ENCODE data around the gene ARHGAP26. TPM values are rescaled to one million over a fixed set of nuclear protein-coding genes. Genes with fewer than 3 reads are reported as not detected.

The ARHGAP26 gene
- total RNA-seq, 1 experiment from 2014 or later, result 65.5 TPM

- intact Hi-C loops (cut with micrococcal nuclease; ENCODE audit: unreplicated experiment), result no loop called here
- TF ChIP-seq TCF7L2 (IDR thresholded peaks at IDR 0.05; ENCODE audit: low read depth, low read length), result no peak
- TF ChIP-seq POLR2AphosphoS5 (IDR thresholded peaks at IDR 0.05; ENCODE audit: low read depth, low read length), result no peak
- no peak for TF ChIP-seq CTCF (IDR thresholded peaks at IDR 0.05)
- no peak for TF ChIP-seq SIN3A (IDR thresholded peaks at IDR 0.05; ENCODE audit: borderline replicate concordance, insufficient read depth, low read depth, low read length)
- no peak for TF ChIP-seq REST (IDR thresholded peaks at IDR 0.05; ENCODE audit: insufficient read depth in 1 of 2, low read depth in 2 of 2, low read length in 1 of 2)
- H3K27me3 ChIP-seq (ENCODE audit: control insufficient read depth, insufficient read depth, low read length), result no peaks in the 10 kb centered on the region
- in situ Hi-C loops (cut with HindIII; ENCODE audit: low pct_unique_long_range_greater_than_20kb, low sequenced_read_pairs), result no loop called here
- no TSS peak for BruUV-seq (replicated peaks)
- ChIA-PET POLR2A (no interaction called here), CTCF (no interaction called here)
- H3K4me1 ChIP-seq (ENCODE audit: control insufficient read depth, insufficient read depth, low read length), result no peaks in the 10 kb centered on the region
- no peak for ATAC-seq
- peaks cover 3% of the 10 kb centered on the region; the same call in 1 of the 2 replicates for H3K9me3 ChIP-seq (ENCODE audit: control insufficient read depth, insufficient read depth, low read depth, low read length)
- peak overlapping the region; percentile 20; the same call in 1 of the 2 replicates for H3K27ac ChIP-seq (ENCODE audit: low read length)
- no peak overlapping the region for H3K4me3 ChIP-seq (ENCODE audit: low read depth in 2 of 2, low read length in 2 of 2)
- no peak for DNase-seq (ENCODE audit: low read depth, low spot score)
- no peaks in the 10 kb centered on the region for H3K36me3 ChIP-seq (ENCODE audit: control insufficient read depth, insufficient read depth, low read length)
Measured at GRCh38 chr5:143263272-143263810, 493.2 kb downstream of the ARHGAP26 start.

- intact Hi-C loops (cut with micrococcal nuclease; ENCODE audit: unreplicated experiment), result no loop called here
- H3K36me3 ChIP-seq (ENCODE audit: control insufficient read depth, insufficient read depth, low read length), result no peaks in the 10 kb centered on the region
- TF ChIP-seq SIN3A (IDR thresholded peaks at IDR 0.05; ENCODE audit: borderline replicate concordance, insufficient read depth, low read depth, low read length), result no peak
- no peak for TF ChIP-seq POLR2AphosphoS5 (IDR thresholded peaks at IDR 0.05; ENCODE audit: low read depth, low read length)
- TF ChIP-seq TCF7L2 (IDR thresholded peaks at IDR 0.05; ENCODE audit: low read depth, low read length), result no peak
- TF ChIP-seq REST (IDR thresholded peaks at IDR 0.05; ENCODE audit: insufficient read depth in 1 of 2, low read depth in 2 of 2, low read length in 1 of 2), result no peak
- no peak for TF ChIP-seq CTCF (IDR thresholded peaks at IDR 0.05)
- ATAC-seq (no peak), DNase-seq (ENCODE audit: low read depth, low spot score) (no peak)
- ChIA-PET CTCF (no interaction called here), POLR2A (no interaction called here)
- H3K27ac ChIP-seq (ENCODE audit: low read length), result no peak overlapping the region
- H3K4me1 ChIP-seq (ENCODE audit: control insufficient read depth, insufficient read depth, low read length), result no peaks in the 10 kb centered on the region
- BruUV-seq (replicated peaks), result no TSS peak
- peaks cover 3% of the 10 kb centered on the region; the same call in 1 of the 2 replicates for H3K9me3 ChIP-seq (ENCODE audit: control insufficient read depth, insufficient read depth, low read depth, low read length)
- in situ Hi-C loops (cut with HindIII; ENCODE audit: low pct_unique_long_range_greater_than_20kb, low sequenced_read_pairs), result no loop called here
- H3K27me3 ChIP-seq (ENCODE audit: control insufficient read depth, insufficient read depth, low read length), result no peaks in the 10 kb centered on the region
- no peak overlapping the region for H3K4me3 ChIP-seq (ENCODE audit: low read depth in 2 of 2, low read length in 2 of 2)
Measured at GRCh38 chr5:143265995-143266394, 495.8 kb downstream of the ARHGAP26 start.
